Upper lobe of left lung (tissue), 4 donors: ENCODE measurements around the gene IMMP2L.

Experiments
- CTCF ChIP-seq, 6 experiments: fragments of 450-650 bp in 4 of 6; fragments of 200-600 bp in 2 of 6; sonication (generic) in 2 of 6; IDR thresholded peaks; one replicate each; pipeline ENCODE4 v1.5.1; 2016 to 2019; ENCODE audit warnings: antibody characterized with exemption in 6 of 6
- POLR2A ChIP-seq, 4 donors: fragments of 450-650 bp; IDR thresholded peaks; one replicate each; pipeline ENCODE4 v1.5.1; 2016 to 2017; ENCODE audit warnings: antibody characterized with exemption in 4 of 4, mild to moderate bottlenecking in 2 of 4
- POLR2AphosphoS5 ChIP-seq, 2 donors: sonication (generic); formaldehyde crosslinking; IDR thresholded peaks; one replicate each; pipeline ENCODE4 v1.5.1; 2017; ENCODE audit warnings: antibody characterized with exemption in 2 of 2

GRCh38 chr7:110698576-110698975 lies 863.7 kb downstream of the IMMP2L start:
- TF ChIP-seq POLR2A (IDR thresholded peaks at IDR 0.05) (no peak), CTCF (IDR thresholded peaks at IDR 0.05) (no peak), POLR2AphosphoS5 (IDR thresholded peaks at IDR 0.05) (no peak)
